OCI-LY3 (cell line): ENCODE results near the gene MYO5B.

Experiments
- CTCF ChIP-seq: fragments of 200-600, 300-600 bp; sonication (generic); IDR thresholded peaks from 2 replicates; pipeline ENCODE4 v1.5.1; 2014; ENCODE audit warnings: antibody characterized with exemption, low read length, low read depth
- EZH2phosphoT487 ChIP-seq: fragments of 200-600 bp; shearing (Covaris generic); IDR thresholded peaks from 2 replicates; pipeline ENCODE4 v1.6.1; 2018; ENCODE audit warnings: antibody characterized with exemption, mixed run types, low read depth

GRCh38 chr18:49953391-49953790, 241.6 kb downstream of the MYO5B start:
- TF ChIP-seq CTCF (no peak), EZH2phosphoT487 (no peak)
